Jurkat, Clone E6-1 (cell line): ENCODE measurements around the gene KBTBD12.
"Not testable (repeated sequence)": the region's sequence is repeated elsewhere in the genome, so short reads cannot be mapped to it uniquely, and the experiment has no call there.

Source experiments
- DNase-seq: peaks from one replicate; pipeline ENCODE4 v3.0.0-alpha.2; 2011; ENCODE audit warnings: low read depth, low spot score
- H3K4me3 ChIP-seq: 2 replicates; pipeline ENCODE4 v1.5.1; 2011; ENCODE audit warnings: mild to moderate bottlenecking, low read length, control low read depth, moderate library complexity

KBTBD12 gene

GRCh38 chr3:127899766-127900165, 15.3 kb upstream of the KBTBD12 start:
- H3K4me3 ChIP-seq, result no peak overlapping the region
- no peak for DNase-seq

- DNase-seq, result no peak
These were observed 14.5 kb upstream of the KBTBD12 start for GRCh38 chr3:127900536-127900935.

GRCh38 chr3:127902486-127902885, 12.5 kb upstream of the KBTBD12 start:
- DNase-seq, result no peak

More at GRCh38 chr3:127900536-127900935, 14.5 kb upstream of the KBTBD12 start:
- no peak overlapping the region for H3K4me3 ChIP-seq

GRCh38 chr3:127903611-127904375, 11.2 kb upstream of the KBTBD12 start:
- DNase-seq, result peak; percentile 46
- no peak overlapping the region for H3K4me3 ChIP-seq

More at GRCh38 chr3:127902486-127902885, 12.5 kb upstream of the KBTBD12 start:
- H3K4me3 ChIP-seq, result no peak overlapping the region

DNA sequence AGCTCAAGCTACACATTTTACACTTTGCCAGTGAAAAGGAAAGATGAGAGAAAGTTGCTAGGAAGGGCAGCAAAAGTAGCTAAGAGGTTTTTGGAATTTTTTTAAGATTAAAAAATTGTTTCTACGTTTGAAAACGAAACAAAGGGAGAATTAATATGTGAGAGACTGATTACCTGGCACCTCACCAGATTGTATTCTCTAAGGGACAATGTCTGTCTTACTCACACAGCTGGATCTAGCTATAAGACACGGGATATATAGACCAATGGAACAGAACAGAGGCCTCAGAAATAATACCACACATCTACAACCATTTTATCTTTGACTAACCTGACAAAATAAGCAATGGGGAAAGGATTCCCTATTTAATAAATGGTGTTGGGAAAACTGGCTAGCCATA, 9.5 kb upstream of the KBTBD12 start:
- DNase-seq, result no peak
- no peak overlapping the region for H3K4me3 ChIP-seq

- DNase-seq, H3K4me3 ChIP-seq: not testable (repeated sequence)
These were observed 8.4 kb upstream of the KBTBD12 start for GRCh38 chr3:127906653-127907052.

- DNase-seq, result no peak
- no peak overlapping the region for H3K4me3 ChIP-seq
These were observed 6.8 kb upstream of the KBTBD12 start for GRCh38 chr3:127908202-127908601.

DNA sequence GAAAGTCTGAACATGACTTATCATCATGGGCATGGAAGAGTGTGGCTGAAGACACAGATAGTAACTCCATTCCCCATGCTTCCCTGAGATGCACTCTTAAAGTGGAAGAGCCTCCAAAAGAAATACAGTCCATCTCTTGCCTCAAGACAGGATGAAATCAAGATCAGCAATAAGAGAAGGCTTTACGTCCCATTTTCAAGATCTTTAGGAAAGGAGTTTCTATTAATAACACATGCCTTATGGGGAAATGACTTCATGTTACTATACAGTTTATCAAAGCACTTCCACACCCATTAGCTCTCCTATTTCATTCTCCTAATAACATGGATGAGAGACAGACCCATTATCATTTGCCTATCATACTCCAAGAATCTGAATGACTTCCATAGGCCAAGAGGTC, 6.1 kb upstream of the KBTBD12 start:
- H3K4me3 ChIP-seq, result no peak overlapping the region
- no peak for DNase-seq

GRCh38 chr3:127909646-127910045, 5.4 kb upstream of the KBTBD12 start:
- H3K4me3 ChIP-seq, result no peak overlapping the region
- no peak for DNase-seq

DNA sequence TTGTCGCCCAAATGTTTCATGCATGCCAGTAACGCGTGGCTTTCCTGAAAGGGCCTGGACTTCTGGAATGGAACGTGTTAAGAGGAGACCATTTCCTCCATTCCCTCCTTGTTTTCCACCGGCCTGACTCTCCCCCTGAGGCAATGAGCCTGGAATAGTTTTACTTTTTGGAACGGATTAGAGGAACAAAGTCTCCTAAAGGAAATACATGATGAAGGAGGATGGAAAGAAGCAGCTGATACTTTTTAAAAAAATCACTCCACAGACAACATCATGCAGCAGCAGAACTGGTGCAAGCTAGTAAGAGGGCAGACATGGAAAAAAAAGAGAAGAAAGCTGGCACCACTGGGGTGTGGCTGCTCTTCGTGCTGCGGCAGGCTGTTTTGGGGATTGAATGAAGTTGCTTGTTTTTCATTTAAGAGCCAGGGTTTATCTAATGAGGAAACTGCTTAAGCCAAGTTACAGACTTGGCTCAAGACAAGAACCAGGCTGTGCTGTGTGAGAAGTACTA, 3.6 kb upstream of the KBTBD12 start:
- DNase-seq, result no peak

DNA sequence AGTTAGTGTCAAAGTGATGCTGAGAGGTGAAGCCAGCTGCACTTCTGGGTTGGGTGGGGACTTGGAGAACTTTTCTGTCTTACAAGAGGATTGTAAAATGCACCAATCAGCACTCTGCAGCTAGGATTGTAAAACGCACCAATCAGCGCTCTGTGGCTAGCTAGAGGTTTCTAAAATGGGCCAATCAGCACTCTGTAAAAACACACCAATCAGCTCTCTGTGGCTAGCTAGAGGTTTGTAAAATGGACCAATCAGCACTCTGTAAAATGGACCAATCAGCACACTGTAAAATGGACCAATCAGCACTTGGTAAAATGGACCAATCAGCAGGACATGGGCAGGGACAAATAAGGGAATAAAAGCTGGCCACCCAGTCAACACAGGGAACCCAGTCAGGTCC, 1.2 kb upstream of the KBTBD12 start:
- H3K4me3 ChIP-seq, DNase-seq: not testable (repeated sequence)

More for the DNA sequence above, 3.6 kb upstream of the KBTBD12 start:
- H3K4me3 ChIP-seq, result no peak overlapping the region

- no peak overlapping the region for H3K4me3 ChIP-seq
- DNase-seq, result no peak
These were observed 448 bp upstream of the KBTBD12 start for GRCh38 chr3:127914584-127914983.

- DNase-seq, result no peak
- H3K4me3 ChIP-seq, result no peak overlapping the region
These were observed 983 bp downstream of the KBTBD12 start for GRCh38 chr3:127915937-127916493.

DNA sequence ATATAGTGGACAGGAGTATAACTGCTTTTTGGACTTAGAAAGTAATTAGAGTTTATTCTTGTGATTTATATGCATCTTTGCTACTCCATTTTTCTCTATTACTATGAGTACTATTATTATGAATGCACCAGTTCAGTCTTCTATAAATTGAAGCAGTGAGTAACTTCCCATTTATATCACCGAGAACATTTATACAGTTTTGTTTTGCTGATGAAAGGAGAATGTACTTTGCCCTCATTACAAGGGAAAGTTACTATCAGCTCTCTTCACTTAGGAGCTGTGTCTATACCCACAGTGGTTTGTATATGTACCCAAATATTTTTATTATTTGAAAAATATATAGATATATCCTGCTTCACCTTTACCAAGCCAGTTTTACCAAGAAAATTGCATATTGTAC, 5.7 kb downstream of the KBTBD12 start:
- no peak for DNase-seq
- H3K4me3 ChIP-seq, result no peak overlapping the region

GRCh38 chr3:127923611-127924010, 8.6 kb downstream of the KBTBD12 start:
- no peak overlapping the region for H3K4me3 ChIP-seq
- no peak for DNase-seq

DNA sequence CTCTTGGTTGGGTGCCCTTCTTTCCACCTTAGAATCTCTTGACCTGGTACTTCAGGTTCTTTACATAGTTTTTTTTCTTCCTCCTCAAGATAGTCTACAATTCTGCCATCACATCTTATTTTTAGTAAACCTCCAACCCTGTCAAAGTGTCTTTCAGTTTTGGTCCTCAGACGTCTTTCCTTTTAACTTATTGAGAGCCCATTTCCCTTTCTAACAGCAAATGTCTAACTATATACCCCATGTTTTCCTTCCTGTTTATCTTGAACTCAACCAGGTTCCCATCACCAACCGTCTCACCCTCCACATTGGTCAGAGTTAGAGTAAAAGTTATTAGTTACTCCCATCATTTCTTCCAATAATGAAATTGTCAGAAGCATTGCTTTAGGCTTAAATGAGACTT, 10.4 kb downstream of the KBTBD12 start:
- no peak for DNase-seq
- H3K4me3 ChIP-seq, result no peak overlapping the region

- no peak overlapping the region for H3K4me3 ChIP-seq
- DNase-seq, result no peak
These were observed 13.0 kb downstream of the KBTBD12 start for GRCh38 chr3:127927829-127928604.

- DNase-seq, result no peak
These were observed 14.9 kb downstream of the KBTBD12 start for GRCh38 chr3:127929818-127930413.

DNA sequence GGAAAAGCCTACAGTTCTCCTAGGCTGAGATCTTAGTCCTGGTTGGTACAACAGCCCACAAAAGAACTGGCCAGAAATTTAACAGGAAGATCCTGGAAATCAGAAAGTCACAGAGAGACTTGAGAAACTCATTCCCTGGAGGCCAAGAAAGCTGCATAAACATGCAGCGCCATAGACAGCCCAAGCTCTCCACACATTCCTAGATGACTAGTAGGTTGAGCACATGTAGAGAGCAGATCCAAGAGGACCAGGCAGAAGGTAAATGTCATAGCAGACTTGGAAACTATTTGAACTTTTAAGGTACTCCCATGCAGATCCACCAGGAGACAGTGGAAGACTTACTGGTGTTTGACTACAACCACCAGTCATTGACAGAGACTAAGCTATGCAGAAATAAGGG, 18.4 kb downstream of the KBTBD12 start:
- DNase-seq, result no peak
- no peak overlapping the region for H3K4me3 ChIP-seq

More at GRCh38 chr3:127929818-127930413, 14.9 kb downstream of the KBTBD12 start:
- no peak overlapping the region for H3K4me3 ChIP-seq
